ENCODE measurements around the gene NEDD4L.

The NEDD4L gene

DNA sequence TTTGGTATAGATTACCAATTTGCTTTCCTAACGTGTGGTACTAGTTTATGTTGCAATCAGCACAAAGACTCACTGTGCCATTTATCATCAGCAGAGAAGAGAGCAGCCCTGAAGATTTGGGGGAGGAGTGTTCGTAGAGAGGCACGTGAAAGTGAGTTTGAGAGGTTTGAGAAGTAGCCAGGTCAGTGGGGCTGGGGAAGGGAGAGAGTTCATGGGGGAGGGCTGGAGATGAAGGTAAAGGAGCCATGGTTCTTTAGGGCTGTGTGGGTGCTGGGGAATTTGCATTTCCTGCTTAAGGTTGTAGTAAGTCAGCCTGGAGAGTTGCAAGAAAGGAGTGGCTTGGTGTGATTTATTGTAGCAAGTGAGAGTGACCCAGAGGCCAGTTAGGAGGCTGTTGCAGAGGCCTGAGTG is 172.1 kb downstream of the NEDD4L start:
- no peak for DNase-seq

DNA sequence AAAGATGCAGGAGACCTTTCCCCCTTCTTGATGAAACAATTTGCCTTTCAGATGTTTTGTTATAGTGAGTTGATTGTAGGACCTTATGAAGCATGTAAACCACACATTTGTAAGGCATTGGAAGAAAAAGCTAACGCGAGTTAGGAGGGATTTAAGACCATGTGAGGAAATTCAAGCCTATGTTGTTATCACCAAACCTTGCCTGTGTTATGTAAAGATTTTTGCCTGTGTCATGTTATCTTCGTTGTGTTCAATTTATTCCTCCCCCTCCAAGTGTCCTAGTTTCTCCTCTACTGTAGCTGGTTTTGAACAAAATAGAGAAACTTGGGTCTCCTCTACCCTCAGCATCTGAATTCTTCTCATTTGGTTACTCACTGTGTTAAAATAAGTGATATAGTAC is 173.0 kb downstream of the NEDD4L start:
- DNase-seq: no peak

DNA sequence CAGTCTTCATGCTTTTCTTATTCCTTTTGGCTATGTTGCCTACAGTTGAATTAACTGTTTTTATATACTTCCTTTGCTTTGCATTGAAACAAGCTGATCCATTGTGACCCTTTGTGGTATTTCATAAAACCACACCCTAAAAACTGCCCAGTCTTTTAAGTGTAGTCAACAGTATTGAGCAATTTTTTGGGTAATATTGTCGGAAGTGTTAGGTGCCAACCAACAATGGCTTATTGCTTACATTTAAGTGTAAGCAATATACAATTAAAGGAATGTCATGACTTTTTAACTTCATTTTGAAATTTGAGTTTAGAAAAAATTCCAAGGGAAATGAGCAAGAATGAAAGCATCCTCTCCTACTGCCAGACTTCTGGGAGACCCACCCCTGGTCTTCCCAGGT is 174.1 kb downstream of the NEDD4L start:
- no peak for DNase-seq

DNA sequence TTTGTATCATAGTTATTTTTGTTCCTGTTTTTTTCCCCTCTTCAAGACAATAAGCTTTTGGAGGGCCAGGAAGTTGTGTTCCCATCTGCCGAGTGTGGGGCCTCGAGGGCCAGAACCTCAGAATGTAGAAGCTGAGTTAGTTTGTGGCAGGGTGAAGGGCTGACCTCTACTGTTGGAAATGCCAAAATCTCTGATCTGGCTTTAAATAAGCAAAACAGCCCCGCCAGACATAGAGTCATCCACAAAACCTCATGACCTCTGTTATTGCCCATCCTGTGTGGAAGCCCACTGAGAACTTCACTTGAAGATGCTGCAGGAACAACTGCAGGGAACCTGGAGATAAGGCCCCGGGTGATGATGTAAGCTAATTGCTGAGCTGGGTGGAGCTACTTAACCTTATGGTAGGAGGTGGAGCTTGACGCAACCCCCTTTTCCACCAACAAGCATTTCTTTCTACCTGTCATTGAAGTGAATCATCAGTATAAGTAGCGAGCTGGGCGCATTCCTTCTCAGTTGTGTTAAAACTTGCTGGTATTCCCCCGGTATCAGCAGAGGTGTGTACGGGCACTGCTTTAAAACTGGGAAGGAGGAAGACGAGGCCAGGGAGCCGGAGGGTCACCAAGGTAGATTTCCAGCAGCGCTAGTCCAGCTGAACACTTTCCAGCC is 177.2 kb downstream of the NEDD4L start:
- no peak for DNase-seq

DNA sequence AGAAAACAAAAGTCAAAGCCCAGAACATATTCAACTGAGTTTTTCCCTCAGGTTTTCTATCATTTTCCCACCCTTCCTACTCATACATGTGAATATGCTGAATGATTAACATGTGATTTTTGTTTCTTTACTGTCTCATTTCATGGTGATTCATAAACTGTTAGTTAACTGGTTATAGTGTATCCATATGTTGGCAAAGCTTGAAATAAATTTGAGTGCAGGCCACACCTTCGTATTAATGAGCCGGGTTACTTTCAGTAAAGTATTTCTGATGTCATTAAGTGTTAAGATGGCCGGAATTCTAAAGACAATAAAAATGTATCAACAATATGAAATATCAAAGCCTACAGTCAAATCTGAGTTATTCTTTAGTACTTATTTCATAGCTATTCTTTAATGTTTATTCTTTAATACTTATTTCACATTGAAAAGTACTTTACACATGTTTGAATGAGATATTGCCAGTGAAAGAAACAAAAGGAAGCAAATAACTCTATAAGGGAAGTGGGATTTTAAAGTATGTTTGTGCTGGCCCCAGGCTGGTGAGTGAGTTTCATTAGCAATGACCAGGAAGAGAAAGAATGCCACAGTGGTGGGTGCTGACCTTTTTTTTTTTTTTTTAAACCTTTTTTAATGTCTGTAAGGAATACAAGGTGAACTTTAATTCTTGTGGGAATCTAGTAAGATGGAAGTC is 178.6 kb downstream of the NEDD4L start:
- no peak for DNase-seq

DNA sequence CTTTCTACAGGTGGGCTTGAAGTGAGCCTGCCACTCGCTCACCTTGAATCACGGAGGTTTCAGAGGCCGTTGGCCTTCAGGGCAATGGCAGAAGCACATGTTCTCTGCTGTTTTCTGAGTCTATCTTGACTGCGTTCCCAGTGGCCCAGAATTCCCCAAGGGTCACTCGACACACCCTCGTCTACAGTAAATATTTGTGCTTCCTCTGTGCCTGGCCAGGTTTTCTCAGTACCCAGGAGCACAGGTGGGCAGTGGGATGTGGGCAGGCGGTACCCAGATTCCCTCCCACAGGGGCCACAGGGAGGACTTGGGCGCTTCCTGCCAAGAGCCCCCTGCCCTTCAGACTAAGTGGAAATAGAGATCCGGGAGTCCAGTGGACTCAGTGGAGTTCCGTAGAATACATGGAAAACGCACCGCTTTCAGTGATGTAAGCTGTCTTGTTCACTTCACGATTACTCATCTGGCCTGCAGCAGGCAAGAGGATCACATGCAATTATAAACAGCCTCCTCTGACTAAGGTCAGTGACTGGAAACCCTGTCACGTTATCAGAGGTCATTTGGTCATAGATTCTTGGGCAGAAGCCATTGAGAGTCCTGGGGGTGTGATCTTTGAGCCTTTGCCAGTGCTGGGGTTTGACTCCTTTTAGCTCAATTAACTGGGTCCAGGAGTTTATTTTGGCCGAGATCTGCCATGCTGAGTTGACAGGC is 179.8 kb downstream of the NEDD4L start:
- no peak for DNase-seq

DNA sequence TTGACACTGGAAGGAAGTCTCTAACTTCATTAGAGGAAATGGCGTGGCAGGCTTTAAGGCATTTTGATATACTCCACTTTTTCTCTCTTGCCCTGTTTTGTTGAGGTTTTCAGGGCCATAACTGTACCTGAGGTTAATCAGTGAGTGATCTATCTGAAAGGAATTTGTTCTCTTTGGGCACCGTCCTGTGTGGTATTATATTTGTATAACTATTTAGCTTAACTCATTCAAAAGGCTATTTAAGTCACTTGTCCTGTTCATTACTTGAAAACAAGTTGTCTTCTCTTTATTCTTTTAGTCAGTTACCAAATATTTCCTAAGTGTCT is 180.4 kb downstream of the NEDD4L start:
- DNase-seq: no peak

DNA sequence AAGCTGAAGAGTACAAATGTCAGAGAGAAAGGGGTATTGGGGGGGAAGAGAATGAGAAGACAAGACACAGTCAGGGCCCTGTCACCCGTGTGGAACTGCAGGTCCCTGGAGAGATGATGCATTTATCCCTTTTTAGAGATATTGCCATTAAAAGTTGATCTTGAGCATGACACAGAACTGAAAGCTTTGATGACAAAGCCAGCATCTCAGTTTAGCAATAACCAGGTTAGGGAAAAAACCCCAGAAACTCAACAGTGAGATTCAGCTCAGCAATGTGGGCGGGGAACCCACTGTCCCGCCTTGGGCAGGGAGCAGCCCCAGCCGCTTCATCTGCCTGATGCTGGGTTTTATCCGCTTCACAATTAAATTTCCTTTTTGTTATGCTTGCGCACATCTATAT is 181.1 kb downstream of the NEDD4L start:
- DNase-seq: no peak

DNA sequence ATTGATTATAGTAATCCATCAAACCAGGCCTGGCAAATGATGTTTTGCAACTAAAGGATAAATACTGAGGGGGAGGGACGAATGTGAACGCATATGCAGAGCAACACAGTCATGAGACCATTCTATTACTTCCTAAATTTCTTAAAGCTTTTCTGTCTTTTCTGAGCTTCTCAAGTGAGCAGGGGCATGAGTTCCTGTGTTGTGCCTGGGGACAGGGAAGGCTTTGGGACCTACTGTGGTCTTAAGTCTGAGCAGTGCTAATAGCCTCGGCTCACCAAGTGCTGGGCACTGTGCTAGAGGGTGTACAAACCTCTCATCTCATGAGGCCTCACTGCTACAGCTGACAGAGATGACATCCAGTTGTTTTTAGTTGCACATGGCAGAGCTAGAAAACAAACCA is 182.4 kb downstream of the NEDD4L start:
- DNase-seq: no peak

DNA sequence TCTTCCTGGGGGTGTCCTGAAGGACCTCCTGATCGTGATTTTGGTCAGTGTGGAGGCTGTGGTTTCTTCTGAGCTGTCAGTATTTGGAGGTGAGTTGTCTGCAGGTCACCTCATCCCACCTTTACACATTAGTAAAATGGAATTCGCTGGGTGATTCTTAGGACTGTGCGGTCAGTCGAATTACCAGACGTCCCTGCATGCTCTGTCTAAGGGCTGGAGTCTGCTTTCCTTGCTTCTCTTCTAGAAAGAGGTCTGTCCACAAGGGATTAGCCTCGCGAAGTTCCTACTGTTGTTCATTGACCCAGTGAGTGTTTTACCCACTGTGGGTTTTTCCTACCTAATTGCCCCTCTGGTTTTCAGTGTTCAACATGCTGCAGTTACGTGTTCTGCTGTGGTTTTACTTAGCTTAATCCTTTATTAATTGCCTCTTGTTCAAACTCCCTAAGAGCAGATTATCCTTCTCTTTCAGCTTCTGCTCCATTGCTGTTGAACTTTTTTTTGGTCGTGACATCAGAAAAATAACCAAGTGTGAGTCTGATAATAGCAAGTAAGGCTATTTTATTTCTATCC is 183.4 kb downstream of the NEDD4L start:
- DNase-seq: no peak

DNA sequence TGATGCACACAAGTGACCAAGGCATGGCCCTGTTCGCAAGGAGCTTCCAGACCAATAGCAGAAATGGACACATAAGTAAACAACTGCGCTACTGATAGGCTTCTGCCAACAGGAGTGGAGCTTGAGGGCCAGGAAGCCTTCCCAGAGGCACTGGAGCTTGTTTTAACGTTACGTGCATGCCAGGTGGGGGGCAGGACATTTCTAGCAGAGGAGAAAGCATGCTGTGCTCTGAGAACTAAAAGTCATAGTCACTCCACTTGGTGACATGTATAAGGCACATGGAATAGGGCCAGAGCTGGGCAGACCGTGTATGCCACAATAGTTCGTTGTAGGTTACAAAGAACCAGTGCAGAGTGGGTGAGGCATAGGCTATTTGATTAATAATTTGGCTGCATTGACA is 184.2 kb downstream of the NEDD4L start:
- no peak for DNase-seq

DNA sequence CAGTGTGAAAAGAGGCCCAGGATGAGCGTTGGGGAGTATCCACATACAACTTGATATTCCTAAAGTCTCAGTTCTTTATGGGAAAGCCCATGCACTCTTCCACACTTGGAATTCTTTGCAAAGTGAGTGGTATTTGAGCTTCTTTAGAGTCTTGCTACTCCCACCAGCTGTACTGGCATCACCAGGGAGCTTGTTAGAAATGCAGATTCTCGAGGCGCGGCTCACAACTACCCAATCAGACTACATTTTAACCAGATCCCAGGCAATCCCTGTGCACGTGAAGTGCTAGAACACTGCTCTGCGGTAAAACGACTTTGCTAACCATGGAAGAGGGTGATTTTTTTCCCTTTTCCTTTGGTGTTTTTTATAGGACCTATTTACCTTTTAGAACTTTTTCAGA is 184.7 kb downstream of the NEDD4L start:
- DNase-seq: no peak

DNA sequence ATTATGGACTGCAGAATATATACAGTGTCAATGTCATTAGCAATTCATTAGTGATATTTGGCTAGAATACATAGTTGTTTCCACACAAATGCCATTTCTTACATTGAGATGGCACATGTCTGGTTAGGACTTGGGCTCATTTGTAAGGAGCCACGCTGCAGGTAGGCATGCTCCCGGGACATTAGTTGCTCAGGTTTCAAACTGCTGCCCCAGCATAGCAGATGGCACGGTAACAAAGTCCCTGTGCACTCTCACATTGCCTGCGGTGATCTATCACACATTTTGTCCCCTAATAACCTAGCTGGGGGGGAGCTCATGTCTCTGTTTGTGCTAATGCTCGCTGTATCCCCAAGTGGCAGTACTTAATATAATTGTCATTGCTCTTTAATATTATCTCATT is 185.1 kb downstream of the NEDD4L start:
- DNase-seq: no peak

DNA sequence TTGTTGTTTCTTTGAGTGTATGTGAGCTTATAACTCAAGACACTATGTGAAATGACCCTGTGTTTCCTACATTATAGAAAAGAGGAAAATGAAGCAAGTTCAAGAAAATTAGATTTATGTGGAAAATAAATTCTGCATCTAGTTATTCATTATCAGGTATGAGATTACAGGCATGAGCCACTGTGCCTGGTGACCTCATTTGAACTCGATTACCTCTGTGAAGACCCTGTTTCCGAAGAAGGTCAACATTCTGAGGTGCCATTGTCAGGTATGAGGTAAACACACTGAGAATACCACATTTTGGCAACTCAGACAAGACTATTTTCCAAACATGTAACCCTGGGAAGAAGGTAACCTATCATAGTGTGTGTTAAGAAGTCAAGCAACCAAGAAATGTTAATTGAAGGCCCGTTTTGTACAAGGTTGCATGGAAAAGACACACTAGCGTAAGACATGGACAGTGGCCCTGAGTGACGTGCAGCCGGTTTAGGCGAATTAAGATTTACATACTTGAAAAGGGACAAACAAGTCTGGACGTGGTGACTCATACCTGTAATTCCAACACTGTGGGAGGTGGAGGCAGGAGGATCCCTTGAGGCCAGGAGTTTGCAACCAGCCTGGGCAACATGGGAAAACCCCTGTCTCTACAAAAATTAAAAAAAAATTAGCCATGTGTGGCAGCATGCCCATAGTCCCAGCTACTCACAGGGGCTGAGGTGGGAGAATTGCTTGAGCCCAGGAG is 186.6 kb downstream of the NEDD4L start:
- no peak for DNase-seq

DNA sequence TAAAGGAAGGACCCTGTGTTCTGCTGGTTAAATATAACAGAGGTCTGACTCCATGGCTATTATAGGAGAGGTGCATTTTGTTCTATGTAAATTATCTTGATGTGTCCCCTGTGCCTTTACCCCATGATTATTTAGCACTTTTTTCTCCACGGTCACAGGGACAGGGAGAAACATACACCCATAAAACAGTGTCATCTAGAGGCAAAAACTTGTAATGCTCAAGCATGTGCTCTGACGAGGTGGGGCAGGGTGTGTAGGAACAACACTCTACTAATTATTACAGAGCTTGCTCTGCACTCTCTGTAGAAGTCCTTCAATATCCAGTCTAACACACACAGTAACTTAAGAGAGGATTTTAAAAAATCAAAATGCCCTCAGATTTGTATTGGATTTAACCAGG is 187.9 kb downstream of the NEDD4L start:
- DNase-seq: peak; percentile 28

DNA sequence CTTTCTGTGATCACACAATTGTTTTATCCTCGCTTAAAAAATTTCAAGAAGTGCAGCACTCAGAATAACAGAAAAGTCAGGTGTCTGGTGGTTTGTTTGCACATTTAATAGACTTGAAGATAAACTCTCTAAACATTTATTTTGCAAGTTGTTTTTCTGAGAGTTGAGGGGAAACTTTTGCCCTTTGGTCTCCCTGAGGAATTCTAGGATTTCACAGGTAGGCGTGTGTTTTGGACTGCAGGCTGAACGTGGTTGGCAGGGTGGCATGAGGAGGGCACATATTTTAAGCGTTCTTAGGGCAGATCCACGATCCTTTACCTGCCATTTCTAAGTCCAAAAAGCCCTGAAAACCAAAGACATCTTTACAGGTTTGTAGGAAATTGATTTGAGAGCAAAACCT is 188.6 kb downstream of the NEDD4L start:
- DNase-seq: no peak

DNA sequence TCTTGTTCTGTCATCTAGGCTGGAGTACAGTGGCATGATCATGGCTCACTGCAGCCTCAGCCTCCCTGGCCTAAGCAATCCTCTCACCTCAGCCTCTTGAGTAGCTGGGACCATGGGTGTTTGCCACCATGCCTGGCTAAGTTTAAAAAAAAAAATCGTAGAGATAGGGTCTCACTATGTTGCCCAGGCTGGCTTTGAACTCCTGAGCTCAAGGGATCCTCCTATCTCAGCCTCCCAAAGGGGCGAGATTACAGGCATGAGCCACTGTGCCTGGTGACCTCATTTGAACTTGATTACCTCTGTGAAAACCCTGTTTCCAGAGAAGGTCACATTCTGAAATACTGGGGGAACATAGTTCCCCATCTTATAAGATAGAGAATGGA is 190.3 kb downstream of the NEDD4L start:
- no peak for DNase-seq

DNA sequence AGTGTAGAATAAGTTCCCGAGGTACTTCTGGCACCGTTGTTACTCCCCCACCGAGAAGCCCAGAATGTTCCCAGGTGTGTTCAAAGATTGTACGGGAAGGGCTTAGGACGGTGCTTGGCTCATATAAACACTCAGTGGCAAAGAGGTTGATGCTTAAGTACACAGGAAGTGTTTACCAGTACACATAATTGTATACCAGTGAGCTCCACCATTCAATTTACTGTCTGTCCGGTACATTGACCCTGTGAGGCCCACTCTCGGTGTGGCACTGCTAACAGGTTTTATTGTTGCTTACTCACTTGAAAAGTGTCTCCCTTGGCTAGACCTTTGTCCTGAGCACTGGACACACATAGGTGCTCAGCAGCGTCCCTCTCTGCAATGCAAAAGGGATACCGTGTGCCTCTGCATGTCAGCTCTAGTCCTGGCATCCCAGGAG is 191.0 kb downstream of the NEDD4L start:
- peak; percentile 30 for DNase-seq

DNA sequence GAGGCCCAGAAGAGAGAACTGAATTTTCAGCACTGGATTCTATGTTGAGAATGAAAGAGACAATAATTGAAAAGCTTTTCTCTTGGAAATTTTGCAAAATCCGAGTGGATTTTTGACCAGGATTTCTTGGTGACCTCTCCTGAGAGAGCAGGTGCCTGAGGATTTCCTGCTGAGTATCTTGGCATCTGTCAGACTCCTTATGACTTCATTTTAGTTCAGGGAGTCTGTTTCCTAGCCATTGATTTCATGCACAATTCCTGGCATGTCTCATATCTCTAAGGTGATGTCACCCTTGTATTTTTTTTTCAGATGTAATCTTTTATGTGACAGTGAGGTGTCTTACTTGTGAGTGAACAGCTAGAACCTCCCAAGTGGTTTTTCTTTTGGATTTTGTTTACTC is 195.9 kb downstream of the NEDD4L start:
- no peak for DNase-seq

DNA sequence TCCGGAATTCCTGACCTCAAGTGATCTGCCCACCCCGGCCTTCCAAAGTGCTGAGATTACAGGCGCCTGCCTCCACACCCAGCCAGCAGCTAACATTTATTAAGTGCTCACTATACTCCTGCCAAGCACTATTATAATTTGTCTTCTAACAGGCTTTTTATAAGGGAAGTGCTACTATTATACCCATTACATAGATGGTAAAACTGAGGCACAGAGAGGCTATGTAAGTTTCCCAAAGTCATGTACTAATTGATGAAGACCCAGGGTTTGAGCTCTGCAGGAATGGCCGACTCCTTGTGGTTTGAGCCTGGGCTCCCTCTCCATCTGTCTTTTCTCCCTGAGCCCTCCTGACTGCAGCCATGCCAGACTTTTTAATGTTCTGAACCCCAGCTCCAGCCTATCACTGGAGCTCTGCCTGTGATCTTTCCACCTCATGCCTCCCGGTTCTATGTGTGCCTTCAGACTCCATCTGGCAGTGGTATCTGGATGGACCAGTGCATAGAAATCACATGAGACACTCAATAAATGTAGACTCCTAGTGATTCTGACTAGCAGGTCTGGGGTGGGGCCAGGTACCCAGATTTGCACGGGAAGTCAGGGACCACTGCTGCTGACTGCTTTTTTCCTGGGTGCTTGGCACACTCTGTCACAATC is 197.1 kb downstream of the NEDD4L start:
- no peak for DNase-seq

DNA sequence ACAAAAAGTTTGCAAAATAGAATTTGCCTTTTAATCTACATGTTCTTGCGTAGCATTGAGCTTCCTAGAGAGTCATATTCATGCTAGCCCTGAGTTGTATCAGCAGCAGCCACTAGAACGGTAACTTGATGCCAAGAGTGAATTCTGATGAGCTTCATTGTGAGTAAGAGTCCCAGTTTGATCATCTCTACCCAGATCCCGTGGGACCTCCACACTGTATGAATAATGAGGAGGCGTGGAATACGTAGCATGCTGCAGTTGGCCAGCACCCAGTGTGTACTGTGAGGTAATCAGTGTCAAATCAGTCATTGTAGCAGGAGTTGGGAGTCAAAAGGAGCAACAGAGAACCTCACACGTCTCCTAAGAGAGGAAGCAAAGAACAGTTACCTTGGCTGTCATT is 197.9 kb downstream of the NEDD4L start:
- DNase-seq: peak; percentile 25

DNA sequence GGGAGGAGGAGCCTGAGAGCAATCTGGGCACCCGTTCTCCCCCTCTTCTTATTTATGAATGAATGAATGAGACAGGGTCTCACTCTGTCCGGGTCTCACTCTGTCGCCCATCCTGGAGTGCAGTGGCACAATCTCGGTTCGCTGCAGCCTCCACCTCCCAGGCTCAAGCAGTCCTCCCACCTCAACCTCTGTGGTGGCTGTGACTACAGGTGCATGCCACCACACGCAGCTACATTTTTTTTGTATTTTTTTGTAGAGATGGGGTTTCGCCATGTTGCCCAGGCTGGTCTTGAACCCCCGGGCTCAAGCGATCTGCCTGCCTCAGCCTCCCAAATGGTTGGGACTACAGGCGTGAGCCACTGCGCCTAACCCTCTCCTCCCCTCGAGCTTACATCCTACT is 198.4 kb downstream of the NEDD4L start:
- DNase-seq: no peak

DNA sequence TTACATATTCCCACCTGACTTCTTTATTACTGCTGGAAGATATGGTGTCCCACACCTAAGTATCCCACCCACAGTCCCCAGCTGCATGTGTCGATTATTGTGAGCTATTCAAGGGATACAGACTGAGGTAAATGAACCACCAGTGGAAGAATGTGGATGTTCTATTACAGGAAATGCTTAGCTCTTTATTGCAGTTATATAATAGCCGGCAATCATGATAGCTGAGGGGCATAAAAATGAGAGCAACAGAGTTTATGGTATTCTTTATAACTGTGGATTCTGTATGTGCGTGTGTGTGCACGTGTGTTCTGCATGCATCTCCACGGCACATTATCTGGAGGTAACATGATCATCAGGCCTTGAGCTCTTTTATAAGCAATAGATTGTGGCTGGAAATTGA is 198.9 kb downstream of the NEDD4L start:
- DNase-seq: no peak

Measured in NCI-H146 (cell line).